ENCODE data around the gene MBNL2. TPM values are rescaled to one million over a fixed set of nuclear protein-coding genes. Genes with fewer than 3 reads are reported as not detected.

Gene MBNL2
- total RNA-seq, 1 experiment from 2014 or later = 0.17 TPM

- Histone ChIP-seq H3K79me2 (ENCODE audit: insufficient read depth, low read length) (no peaks in the 10 kb centered on the region), H3K18ac (ENCODE audit: insufficient read length, low read depth, low read length) (no peak overlapping the region), H4K8ac (replicated peaks; ENCODE audit: insufficient read length, low read depth, low read length) (no peak overlapping the region), H3K9ac (ENCODE audit: extremely low read depth, insufficient read length, low read length) (no peak overlapping the region), H4K5ac (ENCODE audit: insufficient read length, low read depth, low read length) (no peak overlapping the region), H2BK5ac (ENCODE audit: insufficient read length, low read length) (no peak overlapping the region), H2BK15ac (ENCODE audit: low read depth, low read length) (no peak overlapping the region), H3K23me2 (ENCODE audit: insufficient read length, low read depth, low read length, poor library complexity, severe bottlenecking) (no peaks in the 10 kb centered on the region), H3K79me1 (ENCODE audit: insufficient read depth, low read depth, low read length, poor library complexity, severe bottlenecking) (no peaks in the 10 kb centered on the region), H3K23ac (ENCODE audit: insufficient read length, low read depth, low read length) (no peak overlapping the region), H3K4ac (ENCODE audit: low read depth, low read length) (no peak overlapping the region), H4K20me1 (ENCODE audit: control insufficient read depth, insufficient read depth, insufficient read length) (no peaks in the 10 kb centered on the region), H2AK5ac (ENCODE audit: insufficient read length, low read length) (no peak overlapping the region), H2BK20ac (ENCODE audit: low read depth, low read length, poor library complexity, severe bottlenecking) (no peak overlapping the region), H3K14ac (ENCODE audit: insufficient read depth, low read length) (no peak overlapping the region), H4K91ac (ENCODE audit: insufficient read length, low read depth, low read length) (no peak overlapping the region), H3T11ph (ENCODE audit: low read length) (no peak overlapping the region), H2BK120ac (ENCODE audit: low read depth, low read length, poor library complexity, severe bottlenecking) (no peak overlapping the region), H3K4me1 (ENCODE audit: insufficient read depth, low read length) (peaks cover 9% of the 10 kb centered on the region; the same call in 1 of the 2 replicates), H2AFZ (ENCODE audit: low read length) (no peak overlapping the region), H3K27me3 (ENCODE audit: insufficient read depth, low read length) (no peaks in the 10 kb centered on the region), H3K56ac (ENCODE audit: insufficient read length, low read depth, low read length) (no peak overlapping the region), H3K9me3 (ENCODE audit: control insufficient read depth, low read depth, low read length) (no peaks in the 10 kb centered on the region), H3K27ac (ENCODE audit: insufficient read length, low read depth, low read length) (no peak overlapping the region), H3K4me2 (ENCODE audit: insufficient read depth, insufficient read length, low read length) (no peak overlapping the region), H2BK12ac (ENCODE audit: insufficient read length, low read depth, low read length) (no peak overlapping the region)
- Mint-ChIP-seq H3K9me3 (no peaks in the 10 kb centered on the region), H3K4me3 (no peak overlapping the region), H3K27me3 (ENCODE audit: low read depth) (peaks cover 3% of the 10 kb centered on the region), H3K27ac (no peak overlapping the region), H3K36me3 (ENCODE audit: insufficient read depth in 1 of 3, low read depth in 3 of 3) (no peaks in the 10 kb centered on the region), H3K4me1 (peaks cover 39 to 40% of the 10 kb centered on the region in 2 experiments)
- TF ChIP-seq, protein P1, sequence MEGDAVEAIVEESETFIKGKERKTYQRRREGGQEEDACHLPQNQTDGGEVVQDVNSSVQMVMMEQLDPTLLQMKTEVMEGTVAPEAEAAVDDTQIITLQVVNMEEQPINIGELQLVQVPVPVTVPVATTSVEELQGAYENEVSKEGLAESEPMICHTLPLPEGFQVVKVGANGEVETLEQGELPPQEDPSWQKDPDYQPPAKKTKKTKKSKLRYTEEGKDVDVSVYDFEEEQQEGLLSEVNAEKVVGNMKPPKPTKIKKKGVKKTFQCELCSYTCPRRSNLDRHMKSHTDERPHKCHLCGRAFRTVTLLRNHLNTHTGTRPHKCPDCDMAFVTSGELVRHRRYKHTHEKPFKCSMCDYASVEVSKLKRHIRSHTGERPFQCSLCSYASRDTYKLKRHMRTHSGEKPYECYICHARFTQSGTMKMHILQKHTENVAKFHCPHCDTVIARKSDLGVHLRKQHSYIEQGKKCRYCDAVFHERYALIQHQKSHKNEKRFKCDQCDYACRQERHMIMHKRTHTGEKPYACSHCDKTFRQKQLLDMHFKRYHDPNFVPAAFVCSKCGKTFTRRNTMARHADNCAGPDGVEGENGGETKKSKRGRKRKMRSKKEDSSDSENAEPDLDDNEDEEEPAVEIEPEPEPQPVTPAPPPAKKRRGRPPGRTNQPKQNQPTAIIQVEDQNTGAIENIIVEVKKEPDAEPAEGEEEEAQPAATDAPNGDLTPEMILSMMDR (conservative IDR thresholded peaks at IDR 0.05) = no peak
- no CpG with 5 or more reads among the region's 3 CpGs for WGBS (ENCODE audit: extremely low coverage, insufficient read length, low lambda C conversion rate)
- no peak for DNase-seq
Observed at GRCh38 chr13:97269603-97270002, 47.5 kb downstream of the MBNL2 start.

Data from H9 (cell line).